SH-SY5Y (cell line): ENCODE data around the gene AFMID.

Experiments used
- GATA2 ChIP-seq: IDR thresholded peaks from 2 replicates; pipeline ENCODE4 v1.6.1; 2011; ENCODE audit warnings: mild to moderate bottlenecking, low read depth, low read length
- GATA3 ChIP-seq: IDR thresholded peaks from 2 replicates; pipeline ENCODE4 v1.6.1; 2011; ENCODE audit warnings: low read depth, mild to moderate bottlenecking, low read length, moderate library complexity

DNA sequence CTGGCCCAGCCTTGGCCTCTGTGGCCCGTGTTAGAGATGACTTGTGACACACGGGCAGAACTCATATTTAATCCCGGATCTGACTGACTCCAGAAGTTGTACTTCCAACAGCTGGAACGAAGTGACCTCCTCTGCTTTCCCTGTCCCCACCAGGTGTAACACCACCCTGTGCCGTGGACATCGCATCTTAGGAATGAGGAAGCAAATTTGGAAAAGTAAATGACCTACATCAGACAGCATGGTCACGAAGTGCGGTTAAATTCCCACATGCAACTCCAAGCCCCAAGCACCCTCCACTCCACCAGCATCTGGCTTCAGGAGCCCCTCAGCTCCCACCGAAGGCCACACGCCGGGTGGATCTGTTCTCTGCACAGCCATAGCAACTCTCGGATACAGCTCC is 3.2 kb upstream of the AFMID start:
- no peak for TF ChIP-seq GATA2
- no peak for TF ChIP-seq GATA3
